Vein endothelial cell (primary cell): ENCODE results near the gene UPB1. TPM values are rescaled to one million over a fixed set of nuclear protein-coding genes. Genes with fewer than 3 reads are reported as not detected.

Experiments used
- total RNA-seq: library from RNA; depleted of rRNA; stranded (reverse); fragments of >200 nt; gene quantifications from 2 replicates; pipeline ENCODE4 v1.2.3, GENCODE V29; 2012

UPB1 gene
- total RNA-seq, result 0.33 TPM in 1 of 2 replicates, not detected in the other

DNA sequence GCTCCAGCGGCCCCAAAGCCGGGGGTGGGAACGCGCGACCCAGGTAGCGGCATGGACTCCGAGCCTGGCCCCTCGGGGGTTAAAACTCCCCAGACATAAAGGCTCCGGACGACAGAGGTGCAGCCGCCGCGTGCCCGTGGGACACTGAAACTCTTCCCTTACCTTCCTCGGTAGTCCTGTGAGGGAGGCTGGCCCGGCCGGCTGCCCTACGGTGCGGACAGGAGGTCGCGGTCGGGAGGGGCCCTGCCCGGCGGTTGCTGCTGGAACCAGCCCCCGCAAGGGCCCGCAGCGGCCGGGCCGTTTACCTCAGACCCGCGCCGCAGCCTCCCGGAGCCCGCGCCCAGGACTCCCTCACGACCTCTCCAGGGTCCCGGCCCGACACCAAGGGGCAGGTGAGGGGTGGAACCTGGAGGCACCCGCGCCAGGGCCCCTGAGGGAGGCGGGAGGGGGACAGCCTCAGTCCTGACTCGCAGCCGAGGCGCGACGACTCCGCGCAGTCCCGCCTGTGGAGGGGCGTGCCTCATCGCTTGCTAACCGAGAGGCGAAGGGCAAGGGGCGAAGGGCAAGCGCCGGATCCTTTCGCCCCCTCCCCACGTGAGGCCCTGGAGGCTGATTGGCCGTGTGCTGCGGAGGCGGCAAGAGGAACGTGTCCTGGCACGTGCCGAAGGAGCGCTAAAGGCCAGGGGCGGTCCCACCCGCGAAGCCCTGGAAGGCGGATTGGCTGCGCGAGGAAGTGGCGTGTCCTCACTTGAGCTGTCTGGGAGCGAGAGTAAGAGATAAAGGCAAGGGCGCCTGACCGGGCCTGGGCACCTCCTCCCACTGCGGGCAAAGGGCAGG lies at the start of gene UPB1:
Gene UPB1 (plus strand): TSS at position 805 of the 837 bp plus-strand sequence. CDS start 72 bp downstream, outside the sequence.

GRCh38 chr22:24554313-24555164 lies 59.4 kb downstream of the UPB1 start, which contains the start of gene GUCD1:
TSS of gene GUCD1 (minus strand) at chr22:24555138. CDS start at chr22:24554991, 147 bp downstream.

DNA sequence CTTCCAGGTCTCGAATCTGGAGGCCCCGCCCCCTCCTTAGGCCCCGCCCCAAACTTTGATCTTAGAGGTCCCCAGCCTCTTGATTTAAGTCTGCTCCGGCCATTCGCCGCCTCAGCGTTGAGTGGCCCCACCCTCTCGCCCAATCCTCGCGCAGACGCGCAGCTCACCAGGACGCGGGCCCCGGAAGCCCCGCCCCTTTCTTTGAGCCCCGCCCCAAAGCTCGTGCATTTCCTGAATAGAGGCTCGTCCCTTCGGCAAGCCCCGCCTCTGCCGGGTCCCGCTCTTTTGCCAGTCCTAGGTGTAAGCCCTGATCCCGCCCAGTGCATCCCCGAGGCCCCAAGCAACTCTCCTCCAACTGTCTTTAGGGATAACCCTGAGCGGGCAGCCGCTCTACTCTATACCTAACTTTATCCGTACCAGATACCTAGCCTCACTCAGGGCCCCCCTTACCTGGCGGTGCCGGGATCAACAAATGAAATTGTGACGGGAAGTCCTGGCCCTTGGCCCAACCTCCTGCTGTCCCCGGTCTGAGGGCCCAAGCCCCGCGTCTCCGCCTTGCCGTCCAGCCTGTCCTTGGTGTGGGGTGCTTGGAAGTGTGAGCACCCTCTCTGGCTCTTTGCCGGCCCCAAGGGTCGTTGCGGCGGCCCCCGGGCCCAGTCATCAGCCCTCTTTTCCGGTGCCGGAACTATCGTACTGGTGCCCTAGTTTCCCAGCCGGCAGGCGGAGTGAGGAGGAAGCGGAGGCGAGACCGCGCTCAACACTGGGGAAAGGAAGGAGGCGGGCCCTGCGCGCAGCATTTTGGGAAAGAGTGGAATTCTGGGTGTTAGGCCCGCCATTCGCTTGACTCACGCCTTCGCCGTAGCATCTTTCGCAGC lies 60.3 kb downstream of the UPB1 start, which contains the start of gene SNRPD3:
Gene SNRPD3 (plus strand): TSS at position 835 of the 875 bp plus-strand sequence. CDS start 1,676 bp downstream, outside the sequence.

Other genes with a start within 250 kb of the UPB1 start
- 48.3 and 51.7 TPM in 2 replicates for gene SPECC1L, start 224.5 kb upstream of the UPB1 start, total RNA-seq
- gene ADORA2A, start 67.7 kb upstream of the UPB1 start, total RNA-seq, result 10.6 and 18.6 TPM in 2 replicates
- 171 and 204 TPM in 2 replicates for gene GUCD1, start 59.8 kb downstream of the UPB1 start, total RNA-seq
- 104 and 158 TPM in 2 replicates for gene SNRPD3, start 60.7 kb downstream of the UPB1 start, total RNA-seq
- 5.9 and 6.0 TPM in 2 replicates for gene LRRC75B, start 97.7 kb downstream of the UPB1 start, total RNA-seq
- gene GGT1, start 107.9 kb downstream of the UPB1 start, total RNA-seq, result 1.3 and 2.3 TPM in 2 replicates